Immature natural killer cell (primary cell): Measurements from ENCODE around the gene USP2. TPM values are rescaled to one million over a fixed set of nuclear protein-coding genes. Genes with fewer than 3 reads are reported as not detected.

Source experiments
- DNase-seq, 3 donors: peaks; one replicate each; pipeline ENCODE4 v3.0.0; 2022; ENCODE audit warnings: mixed read lengths in 1 of 3
- H3K27ac Mint-ChIP-seq, 6 donors: one replicate each; pipeline ENCODE4 v1.8.0; 2020; ENCODE audit warnings: mixed read lengths in 6 of 6, mild to moderate bottlenecking in 5 of 6, inconsistent platforms in 4 of 6, moderate library complexity in 3 of 6
- H3K27me3 Mint-ChIP-seq, 3 donors: one replicate each; pipeline ENCODE4 v1.8.0; 2020 to 2021; ENCODE audit warnings: low read depth in 3 of 3, mild to moderate bottlenecking in 3 of 3, mixed read lengths in 3 of 3, moderate library complexity in 3 of 3, inconsistent platforms in 1 of 3
- H3K36me3 Mint-ChIP-seq, 3 donors: one replicate each; pipeline ENCODE4 v1.8.0; 2020; ENCODE audit warnings: mixed read lengths in 3 of 3, inconsistent platforms in 2 of 3, mild to moderate bottlenecking in 2 of 3
- H3K4me1 Mint-ChIP-seq, 2 donors: one replicate each; pipeline ENCODE4 v1.8.0; 2020; ENCODE audit warnings: inconsistent platforms in 2 of 2, mild to moderate bottlenecking in 2 of 2, mixed read lengths in 2 of 2, moderate library complexity in 1 of 2
- H3K4me3 Mint-ChIP-seq, 5 donors: one replicate each; pipeline ENCODE4 v1.8.0; 2020; ENCODE audit warnings: mild to moderate bottlenecking in 5 of 5, mixed read lengths in 5 of 5, inconsistent platforms in 3 of 5, moderate library complexity in 3 of 5
- H3K9me3 Mint-ChIP-seq, 6 donors: one replicate each; pipeline ENCODE4 v1.8.0; 2020; ENCODE audit warnings: mild to moderate bottlenecking in 6 of 6, mixed read lengths in 6 of 6, inconsistent platforms in 4 of 6, moderate library complexity in 3 of 6
- polyA plus RNA-seq, 3 donors: library from polyadenylated mRNA; unstranded; fragments of 300-500 nt; fragmentation: Illumina TruSeq; gene quantifications; one replicate each; pipeline ENCODE4 v1.2.3, GENCODE V29; 2021

Gene USP2
- polyA plus RNA-seq, 3 donors from 2014 or later = not detected

DNA sequence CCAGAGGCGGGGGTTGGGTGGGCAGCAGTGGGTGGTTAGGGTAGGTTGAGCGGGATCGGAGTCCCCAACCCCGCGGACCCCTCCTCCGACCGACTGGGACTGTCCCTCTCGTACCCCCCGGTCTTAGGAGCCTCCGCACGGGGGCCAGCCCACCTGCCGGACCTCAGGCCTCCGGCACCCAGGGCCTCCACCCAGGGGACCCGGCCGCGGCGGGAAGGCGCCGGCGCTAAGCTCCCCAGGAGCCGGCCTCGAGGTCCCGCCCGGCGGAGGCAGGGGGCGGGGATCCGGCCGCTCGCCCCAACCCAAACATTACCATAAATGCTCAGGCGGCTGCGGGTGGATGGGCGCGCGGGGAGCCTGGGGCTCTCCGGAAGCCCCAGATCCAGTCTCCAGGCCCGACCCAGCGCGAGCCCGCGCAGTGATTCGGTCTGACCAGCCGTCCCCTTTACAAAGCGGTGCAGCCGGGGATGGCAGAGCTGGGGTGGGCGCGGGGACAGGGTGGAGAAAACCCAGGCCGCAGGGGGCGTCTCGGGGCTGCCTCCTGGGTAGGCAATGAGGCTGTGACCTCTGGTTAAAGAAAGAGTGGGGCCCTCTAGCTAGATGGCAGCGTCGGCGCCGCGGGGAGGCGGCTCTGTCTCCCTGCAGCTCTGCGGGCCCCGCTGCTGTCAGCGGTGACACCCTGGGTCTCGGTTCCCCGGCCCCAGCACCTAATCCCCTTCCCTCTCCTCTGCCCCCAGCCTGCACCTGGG lies 60.5 kb downstream of the USP2 start:
- DNase-seq = peak; percentile 58 to 62 (median 61)
- Mint-ChIP-seq H3K27ac (peak overlapping the region in 3 of 6 donors; percentile 65 to 81 (median 65)), H3K4me1 (peaks cover 7 to 18% of the 10 kb centered on the region in 2 donors)

GRCh38 chr11:119320240-119320775 lies 61.2 kb downstream of the USP2 start:
- H3K27me3 Mint-ChIP-seq = peaks cover 0 to 14% (median 4%) of the 10 kb centered on the region in 3 donors

More for the DNA sequence above, 60.5 kb downstream of the USP2 start:
- H3K9me3 Mint-ChIP-seq = no peaks in the 10 kb centered on the region
- peaks cover 0 to 11% (median 4%) of the 10 kb centered on the region in 3 donors for H3K27me3 Mint-ChIP-seq
- H3K36me3 Mint-ChIP-seq = no peaks in the 10 kb centered on the region
- peak overlapping the region; percentile 78 to 87 (median 81) for H3K4me3 Mint-ChIP-seq

GRCh38 chr11:119319700-119320239 lies 61.7 kb downstream of the USP2 start:
- H3K27ac Mint-ChIP-seq = peak overlapping the region in 1 of 6 donors; percentile 62
- peaks cover 0 to 14% (median 4%) of the 10 kb centered on the region in 3 donors for H3K27me3 Mint-ChIP-seq
- H3K9me3 Mint-ChIP-seq = no peaks in the 10 kb centered on the region
- peak overlapping the region; percentile 29 to 79 (median 52) for H3K4me3 Mint-ChIP-seq
- H3K36me3 Mint-ChIP-seq = no peaks in the 10 kb centered on the region
- DNase-seq = no peak
- H3K4me1 Mint-ChIP-seq = peaks cover 7 to 25% of the 10 kb centered on the region in 2 donors

More at GRCh38 chr11:119320240-119320775, 61.2 kb downstream of the USP2 start:
- H3K36me3 Mint-ChIP-seq = no peaks in the 10 kb centered on the region
- H3K27ac Mint-ChIP-seq = no peak overlapping the region
- H3K4me1 Mint-ChIP-seq = peaks cover 7 to 24% of the 10 kb centered on the region in 2 donors
- H3K4me3 Mint-ChIP-seq = peak overlapping the region in 3 of 5 donors; percentile 50 to 64 (median 52)
- no peak for DNase-seq
- no peaks in the 10 kb centered on the region for H3K9me3 Mint-ChIP-seq

DNA sequence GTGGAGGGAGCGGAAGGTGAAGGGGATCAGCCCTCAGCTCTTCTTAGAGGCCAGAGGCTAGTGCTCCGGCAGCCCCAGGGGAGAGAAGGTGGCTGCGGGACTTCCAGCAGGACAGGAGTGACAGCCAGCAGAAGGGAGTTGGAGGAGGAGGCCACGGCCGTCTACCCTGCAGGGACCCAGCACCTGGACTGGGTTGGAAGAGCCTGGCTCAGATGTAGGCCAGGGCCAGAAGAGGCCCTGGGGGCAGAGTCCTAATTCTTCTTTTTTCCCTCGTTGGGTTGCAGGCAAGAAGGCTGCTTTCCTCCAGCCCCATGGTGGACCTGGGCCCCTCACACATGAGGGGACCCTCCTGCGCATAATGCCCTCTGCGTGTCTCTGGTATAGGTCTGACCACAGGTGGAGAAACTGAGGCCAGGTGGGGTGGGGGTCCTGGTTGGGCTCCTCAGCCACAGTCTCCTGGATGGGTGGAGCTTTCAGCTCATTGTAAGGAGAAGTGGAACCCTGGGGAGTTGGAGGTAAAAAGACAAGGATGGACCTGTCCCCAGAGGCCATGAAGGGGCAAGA lies 62.3 kb downstream of the USP2 start:
- peak overlapping the region; percentile 25 to 79 (median 49) for H3K4me3 Mint-ChIP-seq
- H3K27ac Mint-ChIP-seq = peak overlapping the region in 2 of 6 donors; percentile 28 to 69
- DNase-seq = no peak
- H3K36me3 Mint-ChIP-seq = no peaks in the 10 kb centered on the region
- peaks cover 7 to 25% of the 10 kb centered on the region in 2 donors for H3K4me1 Mint-ChIP-seq
- peaks cover under 1 to 15% (median 4%) of the 10 kb centered on the region in 3 donors for H3K27me3 Mint-ChIP-seq
- no peaks in the 10 kb centered on the region for H3K9me3 Mint-ChIP-seq

- Mint-ChIP-seq H3K9me3 (no peaks in the 10 kb centered on the region), H3K27me3 (peaks cover 2 to 14% (median 3%) of the 10 kb centered on the region in 3 donors), H3K4me3 (peak overlapping the region in 4 of 5 donors; percentile 16 to 49 (median 30)), H3K27ac (peak overlapping the region in 3 of 6 donors; percentile 22 to 69 (median 37)), H3K36me3 (no peaks in the 10 kb centered on the region), H3K4me1 (peaks cover 7 to 25% of the 10 kb centered on the region in 2 donors)
- peak in 2 of 3 donors; percentile 19 to 34 for DNase-seq
Measured at GRCh38 chr11:119318240-119319135, 63.0 kb downstream of the USP2 start.

DNA sequence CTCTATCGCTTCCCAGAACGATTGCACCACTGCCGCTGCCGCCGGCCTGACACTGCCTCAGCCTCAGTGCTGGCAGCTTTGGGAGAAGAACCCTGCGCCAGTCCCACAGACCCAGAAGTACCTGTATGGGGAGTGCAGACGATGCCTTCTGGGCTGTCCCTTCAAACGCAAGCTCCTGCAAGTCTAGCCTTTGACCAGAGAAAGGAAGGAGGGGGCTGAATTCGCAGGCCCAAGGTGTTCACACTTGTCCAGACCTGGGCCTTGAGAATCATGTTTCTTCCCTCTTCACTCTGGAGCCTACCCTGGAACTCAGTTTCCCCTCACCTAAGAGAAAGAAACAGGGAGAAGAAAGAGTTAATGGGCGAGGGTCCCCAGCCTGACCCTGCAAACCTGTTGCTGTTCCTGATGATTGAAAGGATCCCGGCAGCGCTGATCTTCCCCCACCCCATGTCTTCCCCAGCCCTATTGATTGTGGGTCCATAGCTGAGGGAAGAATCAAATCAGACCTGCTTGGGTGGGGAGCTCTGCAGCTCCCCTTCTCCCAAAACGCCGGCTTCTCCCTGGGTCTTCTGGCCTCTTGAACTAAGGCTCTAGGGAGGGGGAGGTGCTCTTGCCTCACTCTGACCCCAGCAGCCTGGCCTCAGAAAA lies 63.8 kb downstream of the USP2 start:
- Mint-ChIP-seq H3K27me3 (peaks cover 2 to 10% (median 3%) of the 10 kb centered on the region in 3 donors), H3K4me3 (peak overlapping the region in 1 of 5 donors; percentile 15), H3K9me3 (no peaks in the 10 kb centered on the region), H3K36me3 (no peaks in the 10 kb centered on the region), H3K27ac (no peak overlapping the region), H3K4me1 (peaks cover 7 to 23% of the 10 kb centered on the region in 2 donors)
- no peak for DNase-seq

GRCh38 chr11:119316729-119317591 lies 64.5 kb downstream of the USP2 start, which contains the start of gene MCAM:
Gene MCAM (minus strand): TSS chr11:119317130. CDS start chr11:119317101, 29 bp downstream.
- Mint-ChIP-seq H3K27ac (no peak within 1 kb of the TSS), H3K36me3 (no peaks in the 10 kb centered on the region), H3K27me3 (peaks cover 2 to 10% (median 3%) of the 10 kb centered on the region in 3 donors), H3K9me3 (no peaks in the 10 kb centered on the region), H3K4me3 (peak within 1 kb of the TSS in 1 of 5 donors; percentile 15), H3K4me1 (peaks cover 7 to 22% of the 10 kb centered on the region in 2 donors)
- DNase-seq = no peak

GRCh38 chr11:119316016-119316728 lies 65.3 kb downstream of the USP2 start:
- no peak for DNase-seq
- Mint-ChIP-seq H3K27me3 (peaks cover 2 to 10% (median 3%) of the 10 kb centered on the region in 3 donors), H3K9me3 (no peaks in the 10 kb centered on the region), H3K4me1 (peaks cover 7 to 16% of the 10 kb centered on the region in 2 donors), H3K36me3 (no peaks in the 10 kb centered on the region), H3K27ac (no peak overlapping the region), H3K4me3 (peak overlapping the region in 1 of 5 donors; percentile 13)

- H3K36me3 Mint-ChIP-seq = no peaks in the 10 kb centered on the region
- H3K9me3 Mint-ChIP-seq = no peaks in the 10 kb centered on the region
- no peak for DNase-seq
- H3K4me3 Mint-ChIP-seq = peak overlapping the region in 2 of 5 donors; percentile 13 to 29
- no peak overlapping the region for H3K27ac Mint-ChIP-seq
- peaks cover 2 to 10% (median 3%) of the 10 kb centered on the region in 3 donors for H3K27me3 Mint-ChIP-seq
- H3K4me1 Mint-ChIP-seq = peaks cover 7 to 15% of the 10 kb centered on the region in 2 donors
Measured at GRCh38 chr11:119315131-119316015, 66.1 kb downstream of the USP2 start.

GRCh38 chr11:119314726-119315125 lies 66.8 kb downstream of the USP2 start:
- Mint-ChIP-seq H3K4me1 (peaks cover 7 to 14% of the 10 kb centered on the region in 2 donors), H3K27me3 (peaks cover 4 to 8% (median 7%) of the 10 kb centered on the region in 3 donors), H3K27ac (no peak overlapping the region), H3K4me3 (no peak overlapping the region), H3K9me3 (no peaks in the 10 kb centered on the region), H3K36me3 (no peaks in the 10 kb centered on the region)
- DNase-seq = no peak

GRCh38 chr11:119310682-119311052 lies 70.8 kb downstream of the USP2 start:
- Mint-ChIP-seq H3K4me3 (no peak overlapping the region), H3K9me3 (no peaks in the 10 kb centered on the region), H3K36me3 (peaks cover 0 to 8% (median 7%) of the 10 kb centered on the region in 3 donors), H3K4me1 (peaks cover 0 to 6% of the 10 kb centered on the region in 2 donors), H3K27ac (no peak overlapping the region), H3K27me3 (peaks cover 2 to 8% (median 7%) of the 10 kb centered on the region in 3 donors)
- no peak for DNase-seq
